HL-60/S4 treated with retinoic acid at 250 ng/mL for 4 days and 3 days (cell line): ENCODE measurements around the gene SCGB1A1.

Source experiments
- in situ Hi-C: fragments of 300-500 bp; cut with MboI; formaldehyde crosslinking; loops from 2 replicates; pipeline ENCODE4 v1.7.0; 2022; ENCODE audit warnings: low sequenced_read_pairs

Gene SCGB1A1

GRCh38 chr11:62472063-62472884, 53.4 kb downstream of the SCGB1A1 start:
- in situ Hi-C loops: no loop called here
